Activated B cell treated with CpG ODN at 0.5 μM for 24 hours (primary cell): Measurements from ENCODE around the gene ZNF142. TPM values are rescaled to one million over a fixed set of nuclear protein-coding genes. Genes with fewer than 3 reads are reported as not detected.

Experiments used
- ATAC-seq: fragments of 200-7000 bp; cut with Tn5 transposase; one replicate; pipeline ENCODE4 v1.10.0; 2021; ENCODE audit warnings: low read depth, mild to moderate bottlenecking, moderate library complexity
- CTCF ChIA-PET: fragments of 350-600 bp; sonication (Branson Sonifier 250); formaldehyde crosslinking; loops from one replicate; lab custom pipeline; 2021; ENCODE audit warnings: antibody characterized with exemption; lab: Charles Lee
- POLR2A ChIA-PET: fragments of 350-600 bp; sonication (Branson Sonifier 250); formaldehyde crosslinking; loops from one replicate; lab custom pipeline; 2021; ENCODE audit warnings: antibody characterized with exemption; lab: Charles Lee
- DNase-seq: peaks from one replicate; pipeline ENCODE4 v3.0.0; 2022
- H3K27ac Mint-ChIP-seq: one replicate; pipeline ENCODE4 v1.8.0; 2020; ENCODE audit warnings: mixed read lengths
- H3K27me3 Mint-ChIP-seq: one replicate; pipeline ENCODE4 v1.8.0; 2021; ENCODE audit warnings: mixed read lengths
- H3K36me3 Mint-ChIP-seq: one replicate; pipeline ENCODE4 v1.8.0; 2021; ENCODE audit warnings: low read depth, mixed read lengths
- H3K4me1 Mint-ChIP-seq: one replicate; pipeline ENCODE4 v1.8.0; 2021; ENCODE audit warnings: mixed read lengths
- H3K4me3 Mint-ChIP-seq: one replicate; pipeline ENCODE4 v1.8.0; 2020; ENCODE audit warnings: mild to moderate bottlenecking, mixed read lengths
- H3K9me3 Mint-ChIP-seq: one replicate; pipeline ENCODE4 v1.8.0; 2020; ENCODE audit warnings: mixed read lengths
- CTCF ChIP-seq: fragments of 200-600 bp; IDR thresholded peaks from one replicate; pipeline ENCODE4 v1.8.0; 2022; ENCODE audit warnings: antibody characterized with exemption, mild to moderate bottlenecking
- intact Hi-C: fragments of 100-400 bp; cut with micrococcal nuclease; formaldehyde crosslinking; loops from one replicate; pipeline ENCODE4 v1.15.1; 2024
- total RNA-seq: library from RNA; stranded (reverse); gene quantifications from 2 replicates; pipeline ENCODE4 v1.2.3, GENCODE V29; 2022

Gene ZNF142
- total RNA-seq, 1 donor from 2014 or later: 63.6 TPM

- Mint-ChIP-seq H3K27me3 (no peaks in the 10 kb centered on the region), H3K4me3 (no peak overlapping the region)
- intact Hi-C loops: loop anchor here (5.0 kb wide), 1 partner anchor 522 kb away; the partner anchor contains the start of genes CNPPD1 and RETREG2
Measured at GRCh38 chr2:218655751-218656150, 3.7 kb downstream of the ZNF142 start.

GRCh38 chr2:218648787-218649100 lies 10.7 kb downstream of the ZNF142 start:
- H3K27me3 Mint-ChIP-seq: no peaks in the 10 kb centered on the region
- ChIA-PET CTCF (interaction anchor here (0.9 to 2.5 kb wide), 7 partner anchors 10 to 242 kb away, joined by 3 to 15 read pairs (median 3); partner anchors contain the start of genes BCS1L and ZNF142), POLR2A (interaction anchor here (1.5 kb wide), 1 partner anchor 10 kb away, joined by 4 read pairs; the partner anchor contains the start of genes BCS1L and ZNF142)
- H3K27ac Mint-ChIP-seq: no peak overlapping the region
- no peak for TF ChIP-seq CTCF
- DNase-seq (no peak), ATAC-seq (no peak)
- intact Hi-C loops: loop anchor here (1.0 to 5.0 kb wide), 5 partner anchors 11 to 462 kb away; partner anchors contain the start of genes BCS1L, TMBIM1 and ZNF142
- H3K36me3 Mint-ChIP-seq: peaks cover 89% of the 10 kb centered on the region
- H3K4me3 Mint-ChIP-seq: no peak overlapping the region
- H3K4me1 Mint-ChIP-seq: no peaks in the 10 kb centered on the region
- H3K9me3 Mint-ChIP-seq: no peaks in the 10 kb centered on the region

More at GRCh38 chr2:218655751-218656150, 3.7 kb downstream of the ZNF142 start:
- no peak overlapping the region for H3K27ac Mint-ChIP-seq
- H3K4me1 Mint-ChIP-seq: peaks cover 31% of the 10 kb centered on the region
- H3K36me3 Mint-ChIP-seq: peaks cover 69% of the 10 kb centered on the region
- ATAC-seq (no peak), DNase-seq (no peak)
- ChIA-PET POLR2A (no interaction called here), CTCF (interaction anchor here (1.4 kb wide), 1 partner anchor 242 kb away, joined by 3 read pairs; no protein-coding TSS in a partner anchor)
- no peaks in the 10 kb centered on the region for H3K9me3 Mint-ChIP-seq
- TF ChIP-seq CTCF: no peak

GRCh38 chr2:218648088-218648786 lies 11.2 kb downstream of the ZNF142 start:
- DNase-seq: peak; percentile 36
- Mint-ChIP-seq H3K4me1 (no peaks in the 10 kb centered on the region), H3K27ac (no peak overlapping the region), H3K36me3 (peaks cover 89% of the 10 kb centered on the region), H3K4me3 (no peak overlapping the region), H3K9me3 (no peaks in the 10 kb centered on the region), H3K27me3 (no peaks in the 10 kb centered on the region)
- no peak for TF ChIP-seq CTCF
- intact Hi-C loops: loop anchor here (1.0 to 5.0 kb wide), 5 partner anchors 11 to 462 kb away; partner anchors contain the start of genes BCS1L, TMBIM1 and ZNF142
- peak; percentile 88 for ATAC-seq
- ChIA-PET POLR2A (interaction anchor here (1.5 kb wide), 1 partner anchor 11 kb away, joined by 4 read pairs; the partner anchor contains the start of genes BCS1L and ZNF142), CTCF (interaction anchor here (0.9 to 2.5 kb wide), 8 partner anchors 10 to 241 kb away, joined by 3 to 15 read pairs (median 4); partner anchors contain the start of genes BCS1L and ZNF142)

- no peaks in the 10 kb centered on the region for H3K27me3 Mint-ChIP-seq
- no peak for DNase-seq
- H3K4me3 Mint-ChIP-seq: no peak overlapping the region
- no peak for ATAC-seq
- intact Hi-C loops: loop anchor here (5.0 kb wide), 1 partner anchor 353 kb away; the partner anchor contains the start of gene TMBIM1
- ChIA-PET POLR2A (interaction anchor here (0.5 kb wide), 1 partner anchor 45 kb away, joined by 5 read pairs; no protein-coding TSS in a partner anchor), CTCF (no interaction called here)
- TF ChIP-seq CTCF: no peak
- no peaks in the 10 kb centered on the region for H3K9me3 Mint-ChIP-seq
- H3K36me3 Mint-ChIP-seq: peaks cover 83% of the 10 kb centered on the region
- H3K4me1 Mint-ChIP-seq: no peaks in the 10 kb centered on the region
- no peak overlapping the region for H3K27ac Mint-ChIP-seq
Measured at GRCh38 chr2:218645126-218645525, 14.3 kb downstream of the ZNF142 start.

- intact Hi-C loops: loop anchor here (5.0 kb wide), 1 partner anchor 352 kb away; the partner anchor contains the start of gene TMBIM1
- CTCF ChIA-PET: no interaction called here
- H3K36me3 Mint-ChIP-seq: peaks cover 81% of the 10 kb centered on the region
Measured at GRCh38 chr2:218644721-218645120, 14.7 kb downstream of the ZNF142 start.

More at GRCh38 chr2:218644721-218645120, 14.7 kb downstream of the ZNF142 start:
- POLR2A ChIA-PET: no interaction called here
- Mint-ChIP-seq H3K27ac (no peak overlapping the region), H3K4me1 (no peaks in the 10 kb centered on the region), H3K9me3 (no peaks in the 10 kb centered on the region), H3K27me3 (no peaks in the 10 kb centered on the region), H3K4me3 (no peak overlapping the region)
- TF ChIP-seq CTCF: no peak
- DNase-seq (no peak), ATAC-seq (no peak)
